GM23248 (cell line): ENCODE measurements around the gene CCNY.
"Not testable (repeated sequence)": the region's sequence is repeated elsewhere in the genome, so short reads cannot be mapped to it uniquely, and the experiment has no call there.

Experiments used
- EZH2 ChIP-seq: fragments of 200-600 bp; sonication (generic); IDR thresholded peaks from 2 replicates; pipeline ENCODE4 v1.6.1; 2018; ENCODE audit warnings: antibody characterized with exemption, mild to moderate bottlenecking; ENCODE audit not compliant: insufficient read depth, poor library complexity, severe bottlenecking
- EZH2phosphoT487 ChIP-seq: fragments of 200-600 bp; sonication (generic); IDR thresholded peaks from 2 replicates; pipeline ENCODE4 v1.6.1; 2018; ENCODE audit warnings: antibody characterized with exemption, moderate library complexity, mild to moderate bottlenecking, low read depth; ENCODE audit not compliant: insufficient read depth

- TF ChIP-seq EZH2phosphoT487, EZH2: not testable (repeated sequence)
These were observed 69.8 kb downstream of the CCNY start for GRCh38 chr10:35406003-35406630.
